Measurements from ENCODE around the gene PILRA. TPM values are rescaled to one million over a fixed set of nuclear protein-coding genes. Genes with fewer than 3 reads are reported as not detected.

The PILRA gene
- total RNA-seq, 2 donors from 2014 or later, result 2.1 to 12.8 TPM

DNA sequence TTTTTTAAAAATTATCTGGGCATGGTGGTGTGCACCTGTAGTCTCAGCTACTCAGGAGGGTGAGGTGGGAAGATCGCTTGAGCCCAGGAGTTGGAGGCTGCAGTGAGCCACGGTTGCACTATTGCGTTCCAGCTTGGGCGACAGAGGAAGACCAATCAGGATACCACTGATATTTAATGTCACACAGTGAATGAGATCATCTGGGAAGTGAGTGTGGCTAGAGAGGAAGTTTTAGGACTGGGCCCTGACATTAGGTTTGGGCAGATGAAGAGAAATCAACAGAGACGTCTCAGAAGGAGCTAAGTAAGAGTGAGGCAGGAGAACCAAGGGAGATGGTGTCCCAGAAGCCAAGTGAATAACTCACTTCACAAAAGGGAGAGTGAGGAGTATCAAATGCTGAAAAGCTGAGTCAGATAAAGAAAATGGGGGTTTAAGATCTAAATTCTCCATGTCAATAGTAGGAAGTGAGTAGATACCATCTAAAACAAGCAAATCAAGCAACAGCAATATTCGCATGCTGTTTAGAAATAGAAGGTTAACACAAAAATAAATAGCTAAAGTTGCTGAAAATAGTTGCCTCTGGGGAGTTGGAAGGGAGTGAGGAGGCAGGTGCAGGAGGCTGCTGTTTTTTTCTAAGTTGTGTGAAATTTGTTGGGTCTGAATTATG lies 11.5 kb downstream of the PILRA start:
- WGBS, 2 experiments (ENCODE audit: insufficient coverage in 1 of 2, insufficient read length in 1 of 2), result 87 to 100% methylated on average over 6 of the region's 6 CpGs
- Mint-ChIP-seq H3K27ac (no peak overlapping the region), H3K36me3 (ENCODE audit: low read depth) (no peaks in the 10 kb centered on the region)

DNA sequence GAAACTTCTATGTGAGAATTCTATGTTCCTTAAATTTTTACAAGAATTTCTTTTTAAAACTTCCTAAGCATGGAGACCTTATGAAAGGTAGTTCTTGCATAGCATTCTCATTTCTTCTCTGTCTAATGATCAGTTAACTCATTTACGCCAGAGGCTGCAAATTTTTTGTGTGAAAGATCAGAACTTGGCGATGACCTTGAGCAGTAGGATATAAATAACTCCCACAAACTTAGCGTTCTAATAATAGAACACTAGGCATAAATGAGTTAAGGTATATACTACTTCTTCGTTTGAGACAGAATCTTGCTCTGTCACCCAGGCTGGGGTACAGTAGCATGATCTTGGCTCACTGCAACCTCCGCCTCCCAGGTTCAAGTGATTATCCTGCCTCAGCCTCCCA lies 13.7 kb downstream of the PILRA start:
- Mint-ChIP-seq H3K36me3 (ENCODE audit: low read depth) (no peaks in the 10 kb centered on the region), H3K9me3 (no peaks in the 10 kb centered on the region), H3K27ac (no peak overlapping the region), H3K4me3 (no peak overlapping the region), H3K27me3 (ENCODE audit: insufficient read depth) (peaks cover 22% of the 10 kb centered on the region), H3K4me1 (no peaks in the 10 kb centered on the region)
- Histone ChIP-seq H3K4me1 (ENCODE audit: control insufficient read depth, insufficient read depth, low read length) (no peaks in the 10 kb centered on the region), H3K9me3 (ENCODE audit: control insufficient read depth, low read length) (no peaks in the 10 kb centered on the region), H3K27me3 (ENCODE audit: control insufficient read depth, insufficient read depth, low read length, poor library complexity, severe bottlenecking) (no peaks in the 10 kb centered on the region), H3K36me3 (ENCODE audit: control insufficient read depth, insufficient read depth, low read length) (no peaks in the 10 kb centered on the region), H3K4me3 (ENCODE audit: low read length) (no peak overlapping the region), H3K9ac (ENCODE audit: extremely low read depth, low read length, poor library complexity, severe bottlenecking) (no peak overlapping the region), H3K27ac (ENCODE audit: low read depth, low read length) (no peak overlapping the region)
- DNase-seq, result no peak
- 88 to 90% methylated on average over 4 of the region's 5 CpGs for WGBS, 2 experiments (ENCODE audit: insufficient coverage in 1 of 2, insufficient read length in 1 of 2)
- TF ChIP-seq, protein P1, sequence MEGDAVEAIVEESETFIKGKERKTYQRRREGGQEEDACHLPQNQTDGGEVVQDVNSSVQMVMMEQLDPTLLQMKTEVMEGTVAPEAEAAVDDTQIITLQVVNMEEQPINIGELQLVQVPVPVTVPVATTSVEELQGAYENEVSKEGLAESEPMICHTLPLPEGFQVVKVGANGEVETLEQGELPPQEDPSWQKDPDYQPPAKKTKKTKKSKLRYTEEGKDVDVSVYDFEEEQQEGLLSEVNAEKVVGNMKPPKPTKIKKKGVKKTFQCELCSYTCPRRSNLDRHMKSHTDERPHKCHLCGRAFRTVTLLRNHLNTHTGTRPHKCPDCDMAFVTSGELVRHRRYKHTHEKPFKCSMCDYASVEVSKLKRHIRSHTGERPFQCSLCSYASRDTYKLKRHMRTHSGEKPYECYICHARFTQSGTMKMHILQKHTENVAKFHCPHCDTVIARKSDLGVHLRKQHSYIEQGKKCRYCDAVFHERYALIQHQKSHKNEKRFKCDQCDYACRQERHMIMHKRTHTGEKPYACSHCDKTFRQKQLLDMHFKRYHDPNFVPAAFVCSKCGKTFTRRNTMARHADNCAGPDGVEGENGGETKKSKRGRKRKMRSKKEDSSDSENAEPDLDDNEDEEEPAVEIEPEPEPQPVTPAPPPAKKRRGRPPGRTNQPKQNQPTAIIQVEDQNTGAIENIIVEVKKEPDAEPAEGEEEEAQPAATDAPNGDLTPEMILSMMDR (conservative IDR thresholded peaks at IDR 0.05), result no peak

More for the DNA sequence above, 11.5 kb downstream of the PILRA start:
- Mint-ChIP-seq H3K4me3 (no peak overlapping the region), H3K9me3 (no peaks in the 10 kb centered on the region), H3K27me3 (ENCODE audit: insufficient read depth) (peaks cover 24% of the 10 kb centered on the region), H3K4me1 (no peaks in the 10 kb centered on the region)
- Histone ChIP-seq H3K9me3 (ENCODE audit: control insufficient read depth, low read length) (no peaks in the 10 kb centered on the region), H3K9ac (ENCODE audit: extremely low read depth, low read length, poor library complexity, severe bottlenecking) (no peak overlapping the region), H3K4me3 (ENCODE audit: low read length) (no peak overlapping the region), H3K27me3 (ENCODE audit: control insufficient read depth, insufficient read depth, low read length, poor library complexity, severe bottlenecking) (no peaks in the 10 kb centered on the region), H3K36me3 (ENCODE audit: control insufficient read depth, insufficient read depth, low read length) (no peaks in the 10 kb centered on the region), H3K4me1 (ENCODE audit: control insufficient read depth, insufficient read depth, low read length) (no peaks in the 10 kb centered on the region), H3K27ac (ENCODE audit: low read depth, low read length) (no peak overlapping the region)
- DNase-seq, result no peak
- TF ChIP-seq, protein P1 (conservative IDR thresholded peaks at IDR 0.05), result no peak

DNA sequence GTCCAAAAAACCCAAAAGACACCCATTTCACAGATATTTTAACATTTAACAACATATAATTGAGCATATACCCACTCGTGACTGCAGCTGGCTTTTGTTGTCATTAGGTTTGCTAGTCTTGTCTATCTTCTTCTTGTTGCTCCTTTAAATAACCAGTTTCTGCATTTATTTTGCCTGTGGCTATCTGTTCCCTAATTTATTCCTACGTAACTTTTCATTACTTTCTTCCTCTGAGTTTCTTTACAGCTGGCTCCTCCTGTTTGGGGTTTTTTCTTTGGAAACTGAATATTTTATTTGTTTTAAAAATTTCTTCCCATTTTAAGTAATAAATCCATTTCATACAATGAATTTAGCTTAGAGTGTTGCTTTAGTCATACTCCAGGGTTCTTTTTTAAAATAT lies 14.4 kb downstream of the PILRA start:
- H3K27me3 Mint-ChIP-seq (ENCODE audit: insufficient read depth), result peaks cover 20% of the 10 kb centered on the region
- H3K27ac Mint-ChIP-seq, result no peak overlapping the region
- H3K27ac ChIP-seq (ENCODE audit: low read depth, low read length), result no peak overlapping the region
- no peak overlapping the region for H3K4me3 Mint-ChIP-seq
- no peaks in the 10 kb centered on the region for H3K36me3 ChIP-seq (ENCODE audit: control insufficient read depth, insufficient read depth, low read length)
- no peaks in the 10 kb centered on the region for H3K4me1 ChIP-seq (ENCODE audit: control insufficient read depth, insufficient read depth, low read length)
- H3K27me3 ChIP-seq (ENCODE audit: control insufficient read depth, insufficient read depth, low read length, poor library complexity, severe bottlenecking), result no peaks in the 10 kb centered on the region
- H3K9ac ChIP-seq (ENCODE audit: extremely low read depth, low read length, poor library complexity, severe bottlenecking), result no peak overlapping the region
- DNase-seq, result no peak
- H3K9me3 ChIP-seq (ENCODE audit: control insufficient read depth, low read length), result no peaks in the 10 kb centered on the region
- WGBS, 2 experiments (ENCODE audit: insufficient coverage in 1 of 2, insufficient read length in 1 of 2), result 84 to 100% methylated on average over 1 to 2 of the region's 2 CpGs
- no peaks in the 10 kb centered on the region for H3K9me3 Mint-ChIP-seq
- TF ChIP-seq, protein P1 (conservative IDR thresholded peaks at IDR 0.05), result no peak
- no peaks in the 10 kb centered on the region for H3K4me1 Mint-ChIP-seq
- H3K36me3 Mint-ChIP-seq (ENCODE audit: low read depth), result no peaks in the 10 kb centered on the region
- no peak overlapping the region for H3K4me3 ChIP-seq (ENCODE audit: low read length)
